WTC11 (cell line): ENCODE results near the gene VWF. TPM values are rescaled to one million over a fixed set of nuclear protein-coding genes. Genes with fewer than 3 reads are reported as not detected.

Experiments used
- ATAC-seq: fragments of 200-7000 bp; cut with Tn5 transposase; 2 replicates; pipeline ENCODE4 v1.10.0; 2021; ENCODE audit warnings: mild to moderate bottlenecking, moderate library complexity
- CTCF ChIA-PET: fragments of 300-600 bp; sonication (Branson Sonifier 250); formaldehyde crosslinking; loops from one replicate; lab custom pipeline; 2021; ENCODE audit warnings: antibody characterized with exemption; lab: Charles Lee
- POLR2A ChIA-PET: fragments of 350-600 bp; sonication (Branson Sonifier 250); formaldehyde crosslinking; loops from one replicate; lab custom pipeline; 2021; ENCODE audit warnings: antibody characterized with exemption; lab: Charles Lee
- DNase-seq: peaks from one replicate; pipeline ENCODE4 v3.0.0; 2021; ENCODE audit warnings: low spot score
- H3K27ac Mint-ChIP-seq: 2 replicates; pipeline ENCODE4 v1.8.0; 2021; ENCODE audit warnings: mixed read lengths
- H3K27me3 Mint-ChIP-seq: 2 replicates; pipeline ENCODE4 v1.8.0; 2021; ENCODE audit warnings: low read depth, mild to moderate bottlenecking, moderate library complexity, mixed read lengths
- H3K36me3 Mint-ChIP-seq: 2 replicates; pipeline ENCODE4 v1.8.0; 2021; ENCODE audit warnings: mixed read lengths
- H3K4me1 Mint-ChIP-seq: 2 replicates; pipeline ENCODE4 v1.8.0; 2022; ENCODE audit warnings: mixed read lengths
- H3K4me3 Mint-ChIP-seq: 2 replicates; pipeline ENCODE4 v1.8.0; 2021; ENCODE audit warnings: mild to moderate bottlenecking, moderate library complexity, mixed read lengths
- H3K9me3 Mint-ChIP-seq: 2 replicates; pipeline ENCODE4 v1.8.0; 2021; ENCODE audit warnings: mixed read lengths
- ATF2 ChIP-seq: sonication (generic); formaldehyde crosslinking; IDR thresholded peaks from 2 replicates; pipeline ENCODE4 v1.8.1; 2022; ENCODE audit warnings: low read depth, missing genetic modification reagents, borderline replicate concordance
- ATF3 ChIP-seq: sonication (generic); formaldehyde crosslinking; conservative IDR thresholded peaks from 2 replicates; pipeline ENCODE4 v1.8.1; 2022; ENCODE audit warnings: mild to moderate bottlenecking, missing genetic modification reagents
- CBFB ChIP-seq: sonication (generic); formaldehyde crosslinking; IDR thresholded peaks from 2 replicates; pipeline ENCODE4 v1.8.1; 2022; ENCODE audit warnings: mild to moderate bottlenecking, low read depth, missing genetic modification reagents
- CTCF ChIP-seq: fragments of 200-600 bp; IDR thresholded peaks from 2 replicates; pipeline ENCODE4 v1.8.0; 2022; ENCODE audit warnings: antibody characterized with exemption
- E2F1 ChIP-seq: sonication (generic); formaldehyde crosslinking; IDR thresholded peaks from 2 replicates; pipeline ENCODE4 v1.8.0; 2022; ENCODE audit warnings: mild to moderate bottlenecking, missing genetic modification reagents
- E2F4 ChIP-seq: sonication (generic); formaldehyde crosslinking; IDR thresholded peaks from 2 replicates; pipeline ENCODE4 v1.8.1; 2022; ENCODE audit warnings: low read depth, mild to moderate bottlenecking, moderate library complexity, missing genetic modification reagents, borderline replicate concordance
- E2F5 ChIP-seq: sonication (generic); formaldehyde crosslinking; IDR thresholded peaks from 2 replicates; pipeline ENCODE4 v1.8.1; 2022; ENCODE audit warnings: mild to moderate bottlenecking, moderate library complexity, missing genetic modification reagents
- ELF4 ChIP-seq: sonication (generic); formaldehyde crosslinking; IDR thresholded peaks from 2 replicates; pipeline ENCODE4 v1.8.1; 2022; ENCODE audit warnings: low read depth, mild to moderate bottlenecking, moderate library complexity, missing genetic modification reagents
- EMX1 ChIP-seq: fragments of 250-450 bp; sonication (Bioruptor Pico); IDR thresholded peaks from 2 replicates; pipeline ENCODE4 v1.8.0; 2021; ENCODE audit warnings: mild to moderate bottlenecking
- ETV6 ChIP-seq: sonication (generic); formaldehyde crosslinking; IDR thresholded peaks from 2 replicates; pipeline ENCODE4 v1.8.1; 2022; ENCODE audit warnings: mild to moderate bottlenecking, missing genetic modification reagents
- FOXJ3 ChIP-seq: sonication (generic); formaldehyde crosslinking; IDR thresholded peaks from 2 replicates; pipeline ENCODE4 v1.9.0; 2021; ENCODE audit warnings: missing genetic modification reagents, mild to moderate bottlenecking, borderline replicate concordance
- FOXK1 ChIP-seq: sonication (generic); formaldehyde crosslinking; IDR thresholded peaks from 2 replicates; pipeline ENCODE4 v1.8.0; 2022; ENCODE audit warnings: mild to moderate bottlenecking, moderate library complexity, missing genetic modification reagents
- GRHL2 ChIP-seq: fragments of 250-450 bp; sonication (Bioruptor Pico); IDR thresholded peaks from 2 replicates; pipeline ENCODE4 v1.8.0; 2022; ENCODE audit warnings: mild to moderate bottlenecking, moderate library complexity; ENCODE audit not compliant: insufficient replicate concordance, severe bottlenecking
- HMGA2 ChIP-seq: fragments of 250-450 bp; sonication (Bioruptor Pico); IDR thresholded peaks from 2 replicates; pipeline ENCODE4 v1.4.0; 2021; ENCODE audit warnings: mild to moderate bottlenecking, moderate library complexity
- MXD4 ChIP-seq: fragments of 250-450 bp; sonication (Bioruptor Pico); IDR thresholded peaks from 2 replicates; pipeline ENCODE4 v1.8.0; 2021; ENCODE audit warnings: mild to moderate bottlenecking, moderate library complexity, borderline replicate concordance
- NR1H2 ChIP-seq: sonication (generic); formaldehyde crosslinking; IDR thresholded peaks from 2 replicates; pipeline ENCODE4 v1.9.0; 2021; ENCODE audit warnings: mild to moderate bottlenecking, moderate library complexity, missing genetic modification reagents
- NR2C2 ChIP-seq: sonication (generic); formaldehyde crosslinking; IDR thresholded peaks from 2 replicates; pipeline ENCODE4 v1.8.0; 2022; ENCODE audit warnings: mild to moderate bottlenecking, missing genetic modification reagents
- NR3C1 ChIP-seq: sonication (generic); formaldehyde crosslinking; conservative IDR thresholded peaks from 2 replicates; pipeline ENCODE4 v1.8.1; 2023; ENCODE audit warnings: low read depth, mild to moderate bottlenecking, missing genetic modification reagents
- RELA ChIP-seq: sonication (generic); formaldehyde crosslinking; IDR thresholded peaks from 2 replicates; pipeline ENCODE4 v1.8.1; 2022; ENCODE audit warnings: missing genetic modification reagents, mild to moderate bottlenecking, borderline replicate concordance
- RORB ChIP-seq: fragments of 250-450 bp; sonication (Bioruptor Pico); IDR thresholded peaks from 2 replicates; pipeline ENCODE4 v1.9.0; 2021; ENCODE audit warnings: mild to moderate bottlenecking
- TP53 ChIP-seq: sonication (generic); formaldehyde crosslinking; IDR thresholded peaks from 2 replicates; pipeline ENCODE4 v1.8.1; 2023; ENCODE audit warnings: mild to moderate bottlenecking, missing genetic modification reagents
- ZMAT4 ChIP-seq: fragments of 250-450 bp; sonication (Bioruptor Pico); IDR thresholded peaks from 2 replicates; pipeline ENCODE4 v1.9.0; 2021; ENCODE audit warnings: mild to moderate bottlenecking
- ZNF232 ChIP-seq: sonication (generic); formaldehyde crosslinking; IDR thresholded peaks from 2 replicates; pipeline ENCODE4 v1.8.0; 2022; ENCODE audit warnings: mild to moderate bottlenecking, missing genetic modification reagents
- ZNF317 ChIP-seq: sonication (generic); formaldehyde crosslinking; IDR thresholded peaks from 2 replicates; pipeline ENCODE4 v1.8.1; 2023; ENCODE audit warnings: low read depth, mild to moderate bottlenecking, moderate library complexity, missing genetic modification reagents, borderline replicate concordance
- ZNF416 ChIP-seq: fragments of 250-450 bp; sonication (Bioruptor Pico); IDR thresholded peaks from 2 replicates; pipeline ENCODE4 v1.9.0; 2021; ENCODE audit warnings: mild to moderate bottlenecking, inconsistent platforms
- ZSCAN18 ChIP-seq: fragments of 250-450 bp; sonication (Bioruptor Pico); IDR thresholded peaks from 2 replicates; pipeline ENCODE4 v2.1.2; 2022; ENCODE audit warnings: mild to moderate bottlenecking, moderate library complexity
- total RNA-seq: library from RNA; stranded (reverse); gene quantifications from 3 replicates; pipeline ENCODE4 v1.2.3, GENCODE V29; 2021

The VWF gene
- total RNA-seq, 1 experiment from 2014 or later = 0.48 TPM

GRCh38 chr12:6132496-6132895 lies 8.0 kb upstream of the VWF start:
- CTCF ChIA-PET = no interaction called here
- Mint-ChIP-seq H3K27me3 (no peaks in the 10 kb centered on the region), H3K4me3 (no peak overlapping the region), H3K27ac (no peak overlapping the region), H3K4me1 (no peaks in the 10 kb centered on the region), H3K9me3 (peaks cover 17% of the 10 kb centered on the region), H3K36me3 (no peaks in the 10 kb centered on the region)
- POLR2A ChIA-PET = no interaction called here
- no peak for DNase-seq
- no peak for ATAC-seq
- TF ChIP-seq MXD4 (CRISPR knock-in tag) = no peak
- TF ChIP-seq ZNF232 = no peak
- no peak for TF ChIP-seq NR1H2 (CRISPR knock-in tag)
- TF ChIP-seq ZSCAN18 = no peak
- TF ChIP-seq E2F4 (CRISPR knock-in tag) = no peak
- TF ChIP-seq EMX1 (CRISPR knock-in tag) = no peak
- no peak for TF ChIP-seq ZNF317 (CRISPR knock-in tag)
- TF ChIP-seq ZMAT4 (CRISPR knock-in tag) = no peak
- no peak for TF ChIP-seq E2F1
- TF ChIP-seq RORB (CRISPR knock-in tag) = no peak
- TF ChIP-seq ATF2 (CRISPR knock-in tag) = no peak
- TF ChIP-seq ZNF416 = no peak
- TF ChIP-seq NR2C2 (CRISPR knock-in tag) = no peak
- no peak for TF ChIP-seq ELF4 (CRISPR knock-in tag)
- no peak for TF ChIP-seq GRHL2
- TF ChIP-seq CTCF = no peak

- Mint-ChIP-seq H3K27ac (no peak overlapping the region), H3K9me3 (no peaks in the 10 kb centered on the region), H3K4me3 (no peak overlapping the region), H3K36me3 (no peaks in the 10 kb centered on the region), H3K27me3 (no peaks in the 10 kb centered on the region), H3K4me1 (no peaks in the 10 kb centered on the region)
- ChIA-PET POLR2A (no interaction called here), CTCF (no interaction called here)
- ATAC-seq (no peak), DNase-seq (no peak)
- no peak for TF ChIP-seq NR2C2 (CRISPR knock-in tag)
- no peak for TF ChIP-seq ETV6 (CRISPR knock-in tag)
- TF ChIP-seq TP53 (CRISPR knock-in tag) = no peak
- TF ChIP-seq NR3C1 (CRISPR knock-in tag) = no peak
- no peak for TF ChIP-seq ATF3 (CRISPR knock-in tag)
- TF ChIP-seq ZNF317 (CRISPR knock-in tag) = no peak
- TF ChIP-seq ELF4 (CRISPR knock-in tag) = no peak
- TF ChIP-seq FOXJ3 (CRISPR knock-in tag) = no peak
- no peak for TF ChIP-seq HMGA2 (CRISPR knock-in tag)
- TF ChIP-seq FOXK1 (CRISPR knock-in tag) = no peak
- TF ChIP-seq CBFB (CRISPR knock-in tag) = no peak
- TF ChIP-seq ZMAT4 (CRISPR knock-in tag) = no peak
- no peak for TF ChIP-seq RELA (CRISPR knock-in tag)
- TF ChIP-seq E2F5 = no peak
- TF ChIP-seq EMX1 (CRISPR knock-in tag) = no peak
These were observed 789 bp upstream of the VWF start for GRCh38 chr12:6125310-6125608.
